Fibroblast of the aortic adventitia (primary cell): ENCODE measurements around the gene STXBP1. TPM values are rescaled to one million over a fixed set of nuclear protein-coding genes. Genes with fewer than 3 reads are reported as not detected.
"Not testable (repeated sequence)": the region's sequence is repeated elsewhere in the genome, so short reads cannot be mapped to it uniquely, and the experiment has no call there.

Experiments
- DNase-seq: peaks from one replicate; pipeline ENCODE4 v3.0.0-alpha.2; 2010; ENCODE audit warnings: low read depth
- H3K4me3 ChIP-seq: 2 replicates; pipeline ENCODE4 v1.5.1; 2011; ENCODE audit warnings: low read depth, mild to moderate bottlenecking, control low read depth, low read length, moderate library complexity
- CTCF ChIP-seq: IDR thresholded peaks from 2 replicates; pipeline ENCODE4 v1.5.1; 2011; ENCODE audit warnings: mild to moderate bottlenecking, low read length, control low read depth, inconsistent platforms; ENCODE audit not compliant: insufficient read depth
- total RNA-seq: library from RNA; depleted of rRNA; stranded (reverse); fragments of >200 nt; gene quantifications from 2 replicates; pipeline ENCODE4 v1.2.3, GENCODE V29; 2012; ENCODE audit warnings: low replicate concordance

The STXBP1 gene
- total RNA-seq, 1 donor = 25.5 TPM

DNA sequence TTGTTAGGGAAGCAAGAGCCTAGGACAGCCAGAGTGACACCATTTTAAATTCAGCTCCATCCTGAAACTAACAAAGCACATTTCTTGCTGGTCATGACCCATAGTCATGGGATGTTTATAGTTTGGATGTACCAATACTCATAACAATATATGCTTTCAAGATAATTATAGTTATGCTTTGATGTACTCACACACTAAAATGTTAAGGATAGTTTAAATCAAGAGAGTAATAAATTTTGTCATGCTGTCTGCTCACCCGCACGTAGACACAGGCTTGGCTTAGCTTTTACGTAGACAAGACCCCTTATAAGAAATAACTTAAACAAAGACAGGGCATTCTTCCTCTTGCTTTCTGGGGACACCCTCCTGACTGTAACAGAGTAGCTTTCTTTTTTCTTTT, 8.9 kb upstream of the STXBP1 start:
- H3K4me3 ChIP-seq = no peak overlapping the region
- DNase-seq = no peak
- TF ChIP-seq CTCF = no peak

GRCh38 chr9:127606043-127606442, 6.0 kb upstream of the STXBP1 start:
- TF ChIP-seq CTCF = no peak
- DNase-seq = no peak
- no peak overlapping the region for H3K4me3 ChIP-seq

DNA sequence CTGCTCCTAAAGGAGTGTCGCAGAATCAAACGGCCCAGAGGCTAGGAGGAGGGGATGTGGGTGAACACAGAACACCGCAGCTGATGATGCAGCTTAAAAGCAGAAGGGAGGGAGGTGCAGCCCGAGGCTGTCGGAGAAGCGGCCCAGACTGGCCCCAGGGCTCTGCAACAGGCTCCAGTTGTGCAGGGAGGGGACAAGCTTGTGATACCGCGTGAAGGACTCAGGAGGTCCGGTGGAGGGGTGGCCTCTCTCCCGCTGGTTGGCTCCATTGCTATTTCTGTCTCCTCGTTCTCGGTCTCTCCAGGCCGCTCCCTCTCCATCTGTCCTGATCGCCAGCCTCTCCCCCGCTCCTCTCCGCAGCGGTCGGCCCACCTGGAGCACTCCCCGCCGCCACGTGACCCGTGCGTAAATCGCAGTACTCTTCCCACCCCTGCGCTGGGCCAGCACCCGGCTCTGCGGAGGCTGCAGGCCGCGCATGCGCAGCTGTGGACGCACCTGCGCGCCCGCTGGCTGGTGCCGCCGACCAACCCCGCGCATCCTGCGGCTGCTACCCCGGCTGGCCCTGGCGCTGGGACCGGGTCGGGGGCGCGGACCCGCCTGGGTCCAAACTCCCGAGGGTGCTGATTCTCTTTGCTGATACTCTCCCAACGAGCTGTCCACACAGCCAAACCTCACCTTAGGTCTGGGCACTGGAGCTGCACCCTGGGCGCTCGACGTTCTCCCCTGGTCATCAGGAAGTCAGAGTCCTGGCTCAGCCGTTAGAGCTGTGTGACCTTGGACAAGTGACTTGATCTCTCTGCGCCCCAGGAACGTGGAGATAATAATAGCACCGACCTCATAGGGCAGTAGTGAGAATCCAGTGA, 3.7 kb upstream of the STXBP1 start:
- peak overlapping the region; percentile 20 for H3K4me3 ChIP-seq
- DNase-seq = no peak
- no peak for TF ChIP-seq CTCF

- DNase-seq = no peak
- peak overlapping the region; percentile 69 for H3K4me3 ChIP-seq
- no peak for TF ChIP-seq CTCF
These were observed 526 bp upstream of the STXBP1 start for GRCh38 chr9:127611603-127611898.

DNA sequence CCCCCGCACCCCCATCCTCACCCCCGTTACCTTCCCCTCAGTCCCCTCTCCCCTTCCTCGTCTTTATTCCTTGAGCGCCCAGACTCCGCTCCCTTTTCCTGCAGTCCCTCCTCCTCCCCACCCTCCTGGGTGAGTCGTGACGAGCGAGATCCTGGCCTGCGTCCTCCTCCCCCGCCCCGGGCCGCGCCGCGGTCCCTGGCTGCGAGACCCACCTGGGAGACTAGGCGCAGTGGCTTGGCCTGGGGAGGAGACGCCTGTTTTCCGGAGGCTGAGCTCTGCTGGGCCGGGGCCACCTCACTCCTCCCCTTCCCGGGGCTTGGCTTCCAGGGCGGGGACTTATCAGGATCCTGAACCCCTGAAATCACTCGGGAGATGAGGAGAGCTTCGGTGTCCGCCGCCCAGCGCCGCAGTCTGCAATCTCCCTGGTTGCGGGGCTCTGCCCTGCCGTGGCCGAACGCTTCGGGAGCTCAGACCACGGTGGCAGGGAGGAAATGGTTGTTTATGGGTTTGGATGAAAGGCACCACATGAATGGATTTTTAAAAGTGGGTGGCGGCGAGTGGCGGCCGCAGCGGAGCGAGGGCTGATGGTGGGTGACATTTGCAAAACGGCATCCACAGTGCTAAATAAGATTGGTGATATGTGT, 984 bp downstream of the STXBP1 start:
- TF ChIP-seq CTCF = no peak
- peak overlapping the region; percentile 83 for H3K4me3 ChIP-seq
- DNase-seq = peak; percentile 63

DNA sequence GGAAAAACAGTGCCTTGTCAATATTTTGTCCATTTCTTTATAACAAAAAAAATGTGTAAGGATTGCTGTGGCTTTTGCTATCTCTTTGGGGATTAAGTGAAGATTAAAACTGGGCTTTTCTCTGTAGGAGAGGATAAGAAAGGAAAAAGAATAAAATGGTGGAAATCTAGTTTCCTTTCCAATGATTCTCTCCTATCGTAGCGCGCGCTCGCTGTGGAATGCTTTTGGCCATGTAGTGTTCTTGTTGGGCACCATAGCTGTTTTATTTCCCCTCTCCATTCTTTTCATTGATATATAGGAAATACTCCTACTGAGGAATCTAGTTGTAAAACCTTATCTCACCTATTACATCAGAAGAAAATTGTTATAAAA, 1.5 kb downstream of the STXBP1 start:
- TF ChIP-seq CTCF = no peak
- peak overlapping the region; percentile 83 for H3K4me3 ChIP-seq
- peak; percentile 20 for DNase-seq

GRCh38 chr9:127614961-127615360, 2.9 kb downstream of the STXBP1 start:
- H3K4me3 ChIP-seq = no peak overlapping the region
- DNase-seq = peak; percentile 71
- no peak for TF ChIP-seq CTCF

DNA sequence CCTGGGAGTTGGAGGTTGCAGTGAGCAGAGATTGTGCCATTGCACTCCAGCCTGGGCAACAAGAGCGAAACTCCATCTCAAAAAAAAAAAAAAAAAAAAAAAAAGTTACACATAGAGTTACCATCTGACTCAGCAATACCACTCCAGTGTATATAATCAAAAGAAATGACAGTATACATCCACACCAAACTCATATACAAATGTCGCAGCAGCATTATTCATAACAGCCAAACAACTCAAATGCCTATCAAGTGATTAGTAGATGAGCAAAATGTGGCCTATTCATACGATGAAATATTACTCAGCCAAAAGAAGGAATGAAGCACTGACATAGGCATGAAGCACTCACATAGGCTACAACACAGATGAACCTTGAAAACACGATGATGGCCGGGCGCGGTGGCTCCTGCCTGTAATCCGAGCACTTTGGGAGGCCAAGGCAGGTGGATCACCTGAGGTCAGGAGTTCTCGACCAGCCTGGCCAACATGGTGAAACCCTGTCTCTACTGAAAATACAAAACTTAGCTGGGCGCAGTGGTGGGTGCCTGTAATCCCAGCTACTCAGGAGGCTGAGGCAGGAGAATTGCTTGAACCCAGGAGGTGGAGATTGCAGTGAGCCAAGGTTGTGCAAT, 9.4 kb downstream of the STXBP1 start:
- H3K4me3 ChIP-seq, DNase-seq: not testable (repeated sequence)
